Activated CD8-positive, alpha-beta memory T cell treated with anti-CD3 and anti-CD28 coated beads, Interleukin-2, amount 50 U/mL, for 48 hours (primary cell): Measurements from ENCODE around the gene MESP1.
"Not testable (repeated sequence)": the region's sequence is repeated elsewhere in the genome, so short reads cannot be mapped to it uniquely, and the experiment has no call there.

Source experiments
- DNase-seq: peaks from one replicate; pipeline ENCODE4 v3.0.0-alpha.2; 2020

Gene MESP1

DNA sequence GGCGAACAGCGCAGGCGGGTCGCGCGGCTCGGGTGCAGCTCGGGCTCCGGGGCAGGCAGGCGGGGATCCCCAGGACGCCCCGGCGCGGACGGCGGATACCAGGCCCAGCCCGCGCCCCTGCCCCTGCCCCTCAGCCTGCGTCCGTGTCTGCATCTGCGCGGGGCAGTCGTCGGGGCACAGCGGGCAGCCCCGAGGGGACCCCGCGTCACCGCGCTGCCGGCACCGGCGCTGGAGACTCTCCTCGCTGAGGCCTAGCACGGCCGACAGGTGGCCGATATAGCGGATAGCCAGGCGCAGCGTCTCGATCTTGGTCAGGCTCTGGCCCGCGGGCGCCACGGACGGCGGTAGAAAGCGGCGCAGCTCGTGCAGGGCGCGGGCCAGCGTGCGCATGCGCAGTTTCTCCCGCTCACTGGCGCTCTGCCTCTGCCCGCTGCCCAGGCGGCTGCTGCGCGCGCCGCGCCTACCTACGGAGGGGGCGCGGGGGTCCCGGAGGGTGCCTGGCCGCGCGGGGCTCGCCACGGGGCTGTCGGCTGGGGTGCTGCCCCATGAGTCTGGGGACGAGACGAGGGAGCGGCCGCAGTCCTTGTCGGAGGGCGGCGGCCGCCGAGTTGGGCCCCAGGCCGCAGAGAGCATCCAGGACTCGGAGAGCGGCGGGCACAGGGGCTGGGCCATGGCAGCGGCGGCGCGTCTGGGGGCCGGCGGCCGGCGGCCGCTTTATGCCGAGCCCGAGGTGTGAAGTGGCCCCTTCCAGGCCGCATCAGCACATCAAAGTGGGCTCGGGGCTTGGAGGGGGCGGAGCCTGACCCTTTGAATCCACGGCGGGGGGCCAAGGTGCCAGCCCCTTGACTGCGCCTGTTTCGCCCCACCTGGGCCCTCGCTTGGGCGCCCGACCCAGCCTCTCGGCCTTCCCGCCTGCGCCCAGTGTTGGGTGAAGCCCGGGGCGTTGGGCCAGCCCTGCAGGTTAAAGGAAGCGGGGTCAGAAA lies at the start of gene MESP1:
Gene MESP1, minus strand, starts transcription at position 690 of the 983 bp plus-strand sequence. Its CDS starts 18 bp downstream, at position 672.
- peak; percentile 94 for DNase-seq

DNA sequence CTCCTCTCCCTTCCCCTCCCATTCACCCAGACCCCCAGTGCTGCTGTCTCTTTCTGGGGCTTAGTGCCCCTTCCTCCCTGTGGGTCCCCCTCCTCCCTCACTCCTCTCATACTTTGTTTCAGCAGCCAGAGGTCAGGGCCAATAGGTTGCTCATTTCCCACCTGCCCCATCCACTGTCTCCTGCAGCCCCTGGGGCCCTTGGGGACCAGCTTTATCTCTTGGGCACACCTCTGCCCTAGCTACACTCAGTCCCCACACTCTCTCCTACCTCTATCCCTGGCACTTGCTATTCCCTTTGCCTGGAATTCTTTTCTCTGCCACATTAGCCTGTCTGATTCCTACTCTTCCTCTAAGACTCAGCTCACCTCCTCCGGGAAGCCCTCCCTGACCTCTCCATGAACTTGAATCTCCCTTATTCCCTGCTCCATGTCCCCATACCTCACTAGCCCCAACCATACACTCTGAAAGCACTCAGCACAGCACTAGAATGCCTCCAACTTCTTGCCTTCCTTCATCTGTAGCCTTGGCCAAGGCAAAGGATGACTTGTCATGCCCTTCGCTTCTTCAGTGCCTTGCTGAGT lies 49.0 kb upstream of the MESP1 start:
- DNase-seq, result no peak

GRCh38 chr15:89799011-89799911 lies 48.2 kb upstream of the MESP1 start:
- DNase-seq, result no peak

DNA sequence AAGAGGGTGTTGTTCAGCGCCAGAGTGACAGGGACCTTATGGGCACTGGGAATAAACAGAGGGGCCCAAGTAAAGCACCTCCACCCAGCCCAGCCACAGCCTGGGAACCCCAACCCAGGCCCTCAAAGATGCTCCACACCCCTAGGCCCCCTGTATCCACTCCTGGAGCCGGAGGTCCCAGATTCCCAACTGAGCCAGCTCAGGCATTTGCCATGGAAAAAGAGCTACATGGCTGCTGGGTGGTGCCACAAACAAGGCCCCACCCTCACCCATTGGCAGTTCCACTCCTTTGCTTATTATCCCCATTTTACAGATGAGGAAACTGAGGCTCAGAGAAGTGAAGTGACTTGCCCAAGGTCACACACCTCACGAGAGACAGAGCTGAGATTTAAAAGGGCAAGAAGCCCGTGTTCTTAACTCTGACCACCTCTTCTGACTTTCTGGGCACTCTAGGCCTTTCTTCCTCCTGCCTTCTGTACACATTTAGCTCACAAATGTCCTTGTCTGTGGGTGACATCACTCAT lies 46.7 kb upstream of the MESP1 start:
- DNase-seq, result no peak

- DNase-seq, result no peak
These were observed 44.9 kb upstream of the MESP1 start for GRCh38 chr15:89795996-89796395.

DNA sequence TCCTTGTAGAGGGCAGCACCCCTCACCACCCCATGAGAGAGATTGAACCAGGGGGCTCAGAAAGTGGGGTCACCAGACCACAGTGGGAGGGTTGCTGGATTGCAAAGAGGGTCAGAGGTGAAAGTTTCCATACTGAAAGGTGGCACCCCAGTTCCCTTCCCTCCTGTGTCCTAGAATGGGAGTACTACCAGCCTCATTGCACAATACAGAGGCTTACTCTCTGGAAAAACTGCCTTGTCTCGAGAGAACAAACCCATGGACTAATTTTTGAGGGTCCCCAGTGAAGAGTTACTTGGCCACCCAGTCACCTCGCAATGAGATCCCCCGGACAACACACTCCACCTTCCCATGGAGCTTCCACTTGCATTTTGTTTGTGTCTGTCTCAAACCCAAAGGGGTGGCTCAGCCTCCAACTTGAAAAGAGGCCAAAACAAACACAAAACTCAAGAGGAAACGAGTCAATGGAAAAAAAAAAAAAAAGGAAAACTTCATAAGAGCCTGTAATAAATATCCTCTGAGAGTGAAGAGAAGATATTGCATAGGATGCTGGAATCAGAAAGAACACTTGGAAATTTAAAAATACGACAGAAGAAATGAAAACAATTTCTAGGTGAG lies 43.7 kb upstream of the MESP1 start:
- no peak for DNase-seq

GRCh38 chr15:89792106-89792805 lies 41.2 kb upstream of the MESP1 start:
- DNase-seq, result no peak

- DNase-seq, result no peak
These were observed 39.6 kb upstream of the MESP1 start for GRCh38 chr15:89790661-89791060.

DNA sequence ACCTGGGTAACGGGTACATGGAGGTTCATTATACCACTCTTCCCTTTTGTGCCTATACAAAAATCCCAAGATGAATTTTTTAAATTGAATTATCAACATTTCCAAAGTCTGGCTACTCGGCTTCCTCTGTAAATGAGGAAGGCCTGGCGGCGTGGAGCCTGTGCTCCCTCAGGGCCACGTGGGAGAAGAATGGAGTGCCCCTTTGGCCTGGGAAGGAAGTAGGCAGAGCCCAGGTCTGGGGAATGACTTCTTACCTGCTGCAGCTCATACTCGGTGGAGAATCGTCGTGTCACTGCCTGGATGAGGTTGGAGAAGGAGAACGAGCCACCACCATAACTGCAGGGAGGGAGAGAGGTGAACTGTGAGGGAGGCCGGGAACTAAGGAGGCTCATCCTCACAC lies 39.2 kb upstream of the MESP1 start:
- no peak for DNase-seq

- not testable (repeated sequence) for DNase-seq
These were observed 37.5 kb upstream of the MESP1 start for GRCh38 chr15:89788585-89788984.

DNA sequence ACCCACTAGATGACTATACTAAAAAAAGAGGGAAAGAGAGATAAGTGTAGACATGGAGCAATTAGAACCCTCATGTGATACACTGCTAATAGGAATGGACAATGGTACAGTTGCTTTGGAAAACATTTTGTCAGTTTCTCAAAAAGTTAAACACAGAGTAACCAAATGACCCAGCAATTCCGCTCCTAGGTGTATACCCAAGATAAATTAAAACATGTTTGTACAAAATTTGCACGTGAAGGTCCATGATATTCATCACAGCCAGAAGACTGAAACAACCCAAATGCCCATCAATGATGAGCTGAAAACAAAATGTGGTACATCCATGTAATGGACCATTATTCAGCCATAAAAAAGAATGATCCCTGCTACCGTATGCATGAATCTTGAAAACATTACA lies 36.9 kb upstream of the MESP1 start:
- DNase-seq, result no peak

GRCh38 chr15:89785774-89786140 lies 34.7 kb upstream of the MESP1 start:
- DNase-seq, result no peak

DNA sequence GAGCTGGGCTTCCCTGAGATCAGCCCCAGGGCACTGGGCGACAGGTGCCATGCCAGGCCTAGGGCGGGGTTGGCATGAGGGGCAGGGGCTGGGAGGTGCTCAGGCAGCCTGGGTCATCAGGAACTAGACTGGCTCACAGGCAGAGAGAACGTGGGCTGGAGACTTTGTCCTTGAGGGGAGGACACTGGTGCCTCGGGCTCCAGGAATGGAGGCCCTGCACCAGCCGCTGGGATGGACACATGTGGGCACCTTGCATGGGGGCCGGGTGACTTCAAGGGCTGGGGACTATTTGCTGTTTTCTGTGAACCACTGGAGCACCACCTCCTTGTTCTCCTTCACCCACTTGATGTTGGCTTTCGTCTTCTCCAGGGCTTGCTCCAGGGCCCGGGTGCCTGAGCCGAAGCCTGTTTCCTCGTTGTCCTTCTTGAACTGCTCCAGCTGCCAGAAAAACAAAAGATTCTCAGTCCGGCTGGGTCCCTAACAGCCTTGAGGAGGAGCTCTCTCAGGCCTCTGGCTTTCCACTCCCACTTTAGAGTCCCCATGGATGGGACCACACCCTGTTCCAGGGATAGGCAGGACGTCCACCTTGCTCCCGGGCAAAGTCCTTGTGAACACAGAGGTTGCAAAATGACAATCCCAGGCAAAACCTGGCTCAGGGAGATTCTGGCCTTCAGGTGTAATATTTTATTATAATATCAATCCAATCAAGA lies 34.2 kb upstream of the MESP1 start:
- DNase-seq, result no peak

GRCh38 chr15:89784686-89784960 lies 33.6 kb upstream of the MESP1 start:
- DNase-seq, result no peak

DNA sequence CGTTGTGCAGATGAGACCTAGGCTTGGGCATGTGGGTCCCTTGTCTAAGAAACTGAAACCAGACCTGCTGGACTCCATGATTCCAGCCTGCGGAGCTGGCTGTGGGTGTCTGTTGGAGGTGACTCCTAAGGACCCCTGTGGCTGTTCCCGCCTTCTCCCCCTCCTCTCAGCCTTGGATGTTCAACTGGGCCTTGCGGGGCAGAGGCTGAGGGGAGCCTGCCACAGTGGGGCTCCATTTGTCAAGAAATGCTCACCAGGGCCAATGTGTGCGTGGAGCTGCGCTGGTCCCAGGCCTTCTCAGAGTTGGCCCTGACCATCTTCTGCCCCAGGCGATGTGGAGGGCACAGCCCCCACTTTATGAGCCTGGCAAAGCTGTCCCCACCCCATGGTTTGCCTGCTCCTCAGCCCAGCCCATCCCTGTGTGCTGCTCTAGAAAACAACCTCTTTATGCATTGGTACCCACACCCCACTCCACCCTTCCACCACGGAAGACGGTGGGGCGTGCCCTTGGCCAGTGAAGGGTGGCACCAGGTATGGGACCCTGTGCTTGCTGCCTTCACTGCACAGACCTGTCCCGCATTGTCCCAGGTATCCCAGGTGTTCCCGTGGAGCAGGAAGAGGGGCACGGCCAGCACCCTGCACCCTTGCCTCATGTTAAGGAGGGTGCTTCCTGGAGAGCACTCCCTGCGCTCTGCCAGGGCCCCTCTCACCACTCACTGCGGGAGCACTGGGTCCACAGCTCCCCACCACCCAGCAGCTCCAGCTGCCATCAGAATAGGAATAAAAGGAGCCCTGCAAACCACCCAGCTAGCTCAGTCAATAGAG lies 33.0 kb upstream of the MESP1 start:
- no peak for DNase-seq

GRCh38 chr15:89783111-89783860 lies 32.2 kb upstream of the MESP1 start:
- DNase-seq, result no peak

DNA sequence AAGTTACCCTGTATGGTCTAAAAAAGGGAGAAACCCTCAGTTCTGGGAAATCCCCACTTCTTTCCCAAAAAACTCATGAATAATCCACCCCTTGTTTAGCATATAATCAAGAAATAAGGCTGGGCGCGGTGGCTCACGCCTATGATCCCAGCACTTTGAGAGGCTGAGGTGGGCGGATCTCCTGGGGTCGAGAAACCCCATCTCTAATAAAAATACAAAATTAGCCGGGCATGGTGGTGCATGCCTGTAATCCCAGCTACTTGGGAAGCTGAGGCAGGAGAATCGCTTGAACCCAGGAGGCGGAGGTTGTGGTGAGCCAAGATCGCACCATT lies 31.5 kb upstream of the MESP1 start:
- not testable (repeated sequence) for DNase-seq

- no peak for DNase-seq
These were observed 31.0 kb upstream of the MESP1 start for GRCh38 chr15:89781891-89782618.

DNA sequence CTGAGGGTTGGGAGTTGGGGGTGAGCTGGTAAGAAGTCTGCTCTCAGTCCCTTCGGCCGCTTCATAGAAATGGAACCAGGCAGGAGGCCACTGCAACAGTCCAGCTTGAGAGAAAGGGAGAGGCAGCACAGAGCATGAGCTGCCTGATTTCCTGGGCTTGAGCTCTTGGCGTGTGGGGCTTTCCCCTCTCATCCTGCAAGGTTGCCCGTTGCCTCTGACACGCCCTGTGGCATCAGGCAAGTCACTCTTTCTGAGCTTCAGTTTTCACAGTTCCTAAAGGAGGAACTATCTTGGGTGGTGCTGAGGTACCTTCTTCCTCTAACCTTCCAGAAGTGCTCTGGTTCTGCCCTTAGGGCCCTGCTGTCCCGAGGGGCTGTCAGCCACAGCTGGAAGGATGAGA lies 30.0 kb upstream of the MESP1 start:
- DNase-seq, result no peak
